Cardiac fibroblast (primary cell): ENCODE measurements around the gene FN3KRP.

Experiments
- DNase-seq, 2 donors: peaks; one replicate each; pipeline versions ENCODE4 v3.0.0 to v3.0.0-alpha.2; 2010; ENCODE audit warnings: low read depth in 2 of 2
- H3K4me3 ChIP-seq, 2 donors: replicated peaks in 1 of 2; 1 replicate in 1 of 2; 2 replicates in 1 of 2; pipeline ENCODE4 v1.5.1; 2011; ENCODE audit warnings: low read depth in 2 of 2, low read length in 2 of 2, mild to moderate bottlenecking in 2 of 2, moderate library complexity in 1 of 2
- TF ChIP-seq, protein P1 (sequence below): IDR thresholded peaks from one replicate; pipeline ENCODE4 v1.5.1; 2011; ENCODE audit warnings: low read depth, mild to moderate bottlenecking, low read length, inconsistent platforms

FN3KRP gene

GRCh38 chr17:82705756-82706155 is 10.8 kb upstream of the FN3KRP start:
- TF ChIP-seq, protein P1, sequence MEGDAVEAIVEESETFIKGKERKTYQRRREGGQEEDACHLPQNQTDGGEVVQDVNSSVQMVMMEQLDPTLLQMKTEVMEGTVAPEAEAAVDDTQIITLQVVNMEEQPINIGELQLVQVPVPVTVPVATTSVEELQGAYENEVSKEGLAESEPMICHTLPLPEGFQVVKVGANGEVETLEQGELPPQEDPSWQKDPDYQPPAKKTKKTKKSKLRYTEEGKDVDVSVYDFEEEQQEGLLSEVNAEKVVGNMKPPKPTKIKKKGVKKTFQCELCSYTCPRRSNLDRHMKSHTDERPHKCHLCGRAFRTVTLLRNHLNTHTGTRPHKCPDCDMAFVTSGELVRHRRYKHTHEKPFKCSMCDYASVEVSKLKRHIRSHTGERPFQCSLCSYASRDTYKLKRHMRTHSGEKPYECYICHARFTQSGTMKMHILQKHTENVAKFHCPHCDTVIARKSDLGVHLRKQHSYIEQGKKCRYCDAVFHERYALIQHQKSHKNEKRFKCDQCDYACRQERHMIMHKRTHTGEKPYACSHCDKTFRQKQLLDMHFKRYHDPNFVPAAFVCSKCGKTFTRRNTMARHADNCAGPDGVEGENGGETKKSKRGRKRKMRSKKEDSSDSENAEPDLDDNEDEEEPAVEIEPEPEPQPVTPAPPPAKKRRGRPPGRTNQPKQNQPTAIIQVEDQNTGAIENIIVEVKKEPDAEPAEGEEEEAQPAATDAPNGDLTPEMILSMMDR = no peak
- no peak overlapping the region for H3K4me3 ChIP-seq
- no peak for DNase-seq

GRCh38 chr17:82709024-82709675 is 7.4 kb upstream of the FN3KRP start:
- no peak for DNase-seq
- TF ChIP-seq, protein P1 = no peak
- H3K4me3 ChIP-seq = no peak overlapping the region

DNA sequence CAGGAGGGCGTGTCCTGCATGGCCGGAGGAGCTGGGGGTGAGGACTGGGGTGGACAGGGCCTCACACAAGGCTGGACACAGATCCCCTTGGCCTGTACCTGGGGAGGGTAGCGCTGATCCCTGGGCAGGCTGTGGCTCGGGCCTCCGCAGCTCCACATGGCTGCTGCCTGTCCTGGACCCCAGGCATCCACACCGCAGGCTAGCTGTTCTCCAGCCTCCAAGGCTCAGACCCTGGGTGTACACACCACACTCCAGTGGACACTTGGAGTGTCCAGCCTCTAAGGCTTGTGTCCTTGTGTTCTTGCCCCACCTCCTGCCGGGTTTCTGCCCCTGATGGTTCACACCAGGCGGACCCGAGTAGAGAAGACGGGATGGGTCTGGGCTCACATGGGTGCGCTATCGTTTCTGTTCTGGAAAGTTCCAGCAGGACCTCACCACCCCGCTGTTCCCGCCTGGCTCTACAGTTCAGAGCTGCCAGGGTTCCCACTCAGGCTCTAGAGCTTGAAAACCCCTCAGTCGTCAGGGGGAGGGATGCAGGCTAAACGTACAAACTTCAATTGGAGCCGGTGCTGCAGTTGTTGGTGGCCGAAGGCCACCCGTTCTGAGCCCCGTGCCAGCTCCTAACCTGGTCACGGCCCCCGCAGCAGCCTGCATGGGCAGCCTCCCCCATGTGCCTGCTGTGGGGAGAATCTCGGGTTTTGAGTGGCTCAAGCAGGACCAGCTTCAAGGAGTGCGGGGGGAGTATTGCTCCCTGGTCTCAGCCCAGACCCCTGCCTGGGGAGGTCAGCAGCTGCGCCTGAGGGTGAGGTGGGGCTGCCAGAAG is 6.6 kb upstream of the FN3KRP start:
- TF ChIP-seq, protein P1 = no peak
- DNase-seq = no peak
- H3K4me3 ChIP-seq = no peak overlapping the region

DNA sequence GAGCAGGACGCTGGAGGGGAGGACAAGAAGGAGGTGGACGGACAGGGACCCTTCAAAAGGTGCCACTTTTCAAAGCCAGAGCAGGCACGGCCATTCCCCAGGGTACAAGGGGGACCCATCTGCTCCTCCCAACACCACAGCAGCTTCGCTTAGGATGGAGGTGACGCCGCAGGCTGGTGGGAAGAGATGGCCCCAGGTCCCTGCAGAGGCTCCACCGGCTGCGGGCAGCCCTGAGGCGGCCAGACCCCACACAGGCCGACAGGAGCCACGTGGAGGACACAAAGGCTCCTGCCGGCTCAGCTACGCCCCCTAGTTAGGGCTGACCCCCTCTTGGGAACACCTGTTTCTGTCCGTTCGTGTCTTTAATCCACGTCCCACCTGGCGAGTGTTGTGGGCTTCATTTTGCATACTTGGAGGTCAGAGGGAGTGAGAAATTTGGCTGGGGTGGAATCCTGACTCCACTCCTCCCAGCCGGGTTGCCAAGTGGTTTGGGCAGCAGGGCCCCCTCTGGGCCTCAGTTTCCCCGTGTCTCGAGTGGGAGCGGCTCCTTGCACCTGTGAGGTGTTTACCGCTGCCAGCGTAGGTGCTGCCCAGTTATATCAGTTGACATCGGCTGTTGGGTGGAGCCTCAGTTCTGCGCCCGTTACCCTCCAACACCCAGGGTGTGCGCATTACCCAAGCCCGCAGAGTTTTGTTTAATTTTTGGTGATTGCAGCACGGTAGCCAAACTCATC is 5.8 kb upstream of the FN3KRP start:
- DNase-seq = no peak
- H3K4me3 ChIP-seq = no peak overlapping the region
- TF ChIP-seq, protein P1 = no peak

DNA sequence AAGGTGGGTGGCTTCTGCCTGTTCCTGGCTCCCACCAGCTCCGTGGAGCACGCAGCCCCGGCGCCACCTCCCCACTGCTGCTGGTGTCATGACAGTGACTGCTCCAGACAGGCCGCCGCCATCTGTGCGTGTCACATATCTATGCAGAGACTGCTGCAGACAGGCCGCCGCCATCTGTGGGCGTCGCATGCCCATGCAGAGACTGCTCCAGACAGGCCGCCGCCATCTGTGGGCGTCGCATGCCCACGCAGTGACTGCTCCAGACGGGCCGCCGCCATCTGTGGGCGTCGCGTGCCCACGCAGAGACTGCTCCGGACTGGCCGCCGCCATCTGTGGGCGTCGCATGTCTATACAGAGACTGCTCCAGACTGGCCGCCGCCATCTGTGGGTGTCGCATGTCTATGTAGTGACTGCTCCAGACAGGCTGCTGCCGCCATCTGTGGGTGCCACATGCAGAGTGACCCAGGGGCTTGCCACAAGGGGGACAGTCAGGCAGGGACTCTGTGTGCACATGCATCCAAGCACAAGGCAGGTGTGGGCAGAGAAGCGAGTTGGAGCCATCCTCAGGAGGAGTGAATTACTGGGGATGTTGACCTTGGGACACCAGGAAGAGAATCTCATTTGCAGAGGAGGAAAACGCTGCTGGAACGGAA is 3.3 kb upstream of the FN3KRP start:
- TF ChIP-seq, protein P1 = no peak
- DNase-seq = no peak
- no peak overlapping the region for H3K4me3 ChIP-seq

GRCh38 chr17:82718986-82719685 is 2.6 kb downstream of the FN3KRP start:
- no peak for DNase-seq
- no peak overlapping the region for H3K4me3 ChIP-seq
- TF ChIP-seq, protein P1 = no peak
